H9 (cell line): ENCODE results near the gene RIPPLY2. TPM values are rescaled to one million over a fixed set of nuclear protein-coding genes. Genes with fewer than 3 reads are reported as not detected.

Experiments
- DNase-seq: peaks from one replicate; pipeline ENCODE4 v3.0.0-alpha.2; 2017
- H2AFZ ChIP-seq: one replicate; pipeline ENCODE4 v1.6.1; 2013; ENCODE audit warnings: mild to moderate bottlenecking, low read length, control low read depth, moderate library complexity
- H2AK5ac ChIP-seq: 2 replicates; pipeline ENCODE4 v1.6.1; 2013; ENCODE audit warnings: low read length, control low read depth, mixed read lengths; ENCODE audit not compliant: insufficient read length
- H2BK120ac ChIP-seq: one replicate; pipeline ENCODE4 v1.6.1; 2013; ENCODE audit warnings: low read depth, mild to moderate bottlenecking, low read length, control low read depth, inconsistent platforms; ENCODE audit not compliant: poor library complexity, severe bottlenecking
- H2BK12ac ChIP-seq: 2 replicates; pipeline ENCODE4 v1.6.1; 2013; ENCODE audit warnings: low read length, control low read depth, mixed read lengths, low read depth; ENCODE audit not compliant: insufficient read length
- H2BK15ac ChIP-seq: 2 replicates; pipeline ENCODE4 v1.6.1; 2013; ENCODE audit warnings: low read depth, low read length, control low read depth
- H2BK20ac ChIP-seq: one replicate; pipeline ENCODE4 v1.6.1; 2013; ENCODE audit warnings: low read depth, mild to moderate bottlenecking, low read length, control low read depth, inconsistent platforms; ENCODE audit not compliant: poor library complexity, severe bottlenecking
- H2BK5ac ChIP-seq: 2 replicates; pipeline ENCODE4 v1.6.1; 2013; ENCODE audit warnings: low read length, control low read depth, mixed read lengths; ENCODE audit not compliant: insufficient read length
- H3K14ac ChIP-seq: 2 replicates; pipeline ENCODE4 v1.6.1; 2013; ENCODE audit warnings: low read length, control low read depth; ENCODE audit not compliant: insufficient read depth
- H3K18ac ChIP-seq: 2 replicates; pipeline ENCODE4 v1.6.1; 2013; ENCODE audit warnings: low read depth, mild to moderate bottlenecking, mixed read lengths, low read length, control low read depth; ENCODE audit not compliant: insufficient read length
- H3K23ac ChIP-seq: 2 replicates; pipeline ENCODE4 v1.6.1; 2013; ENCODE audit warnings: low read length, control low read depth, mixed read lengths, low read depth; ENCODE audit not compliant: insufficient read length
- H3K23me2 ChIP-seq: 2 replicates; pipeline ENCODE4 v1.6.1; 2013; ENCODE audit warnings: low read depth, mild to moderate bottlenecking, mixed read lengths, low read length, control low read depth; ENCODE audit not compliant: insufficient read length, poor library complexity, severe bottlenecking
- H3K27ac ChIP-seq: 2 replicates; pipeline ENCODE4 v1.5.1; 2013; ENCODE audit warnings: low read length, control low read depth, mixed read lengths, low read depth; ENCODE audit not compliant: insufficient read length
- H3K27me3 ChIP-seq: 2 replicates; pipeline ENCODE4 v1.6.1; 2013; ENCODE audit warnings: low read length, control low read depth, inconsistent platforms; ENCODE audit not compliant: insufficient read depth
- H3K4ac ChIP-seq: 2 replicates; pipeline ENCODE4 v1.6.1; 2013; ENCODE audit warnings: low read depth, mild to moderate bottlenecking, control low read depth, inconsistent platforms, low read length, moderate library complexity
- H3K4me1 ChIP-seq: 2 replicates; pipeline ENCODE4 v1.6.1; 2013; ENCODE audit warnings: low read length, control low read depth, inconsistent platforms; ENCODE audit not compliant: insufficient read depth
- H3K4me2 ChIP-seq: 2 replicates; pipeline ENCODE4 v1.6.1; 2013; ENCODE audit warnings: low read length, control low read depth, mixed read lengths; ENCODE audit not compliant: insufficient read length, insufficient read depth
- H3K56ac ChIP-seq: 2 replicates; pipeline ENCODE4 v1.6.1; 2013; ENCODE audit warnings: low read depth, mild to moderate bottlenecking, mixed read lengths, low read length, control low read depth; ENCODE audit not compliant: insufficient read length
- H3K79me1 ChIP-seq: 2 replicates; pipeline ENCODE4 v1.6.1; 2013; ENCODE audit warnings: low read depth, mild to moderate bottlenecking, moderate library complexity, low read length, control low read depth, inconsistent platforms; ENCODE audit not compliant: insufficient read depth, poor library complexity, severe bottlenecking
- H3K79me2 ChIP-seq: 2 replicates; pipeline ENCODE4 v1.6.1; 2013; ENCODE audit warnings: low read length, control low read depth, inconsistent platforms; ENCODE audit not compliant: insufficient read depth
- H3K9ac ChIP-seq: 2 replicates; pipeline ENCODE4 v1.6.1; 2013; ENCODE audit warnings: low read length, control low read depth, mixed read lengths; ENCODE audit not compliant: insufficient read length; ENCODE audit errors: extremely low read depth
- H3K9me3 ChIP-seq: one replicate; pipeline ENCODE4 v1.6.1; 2013; ENCODE audit warnings: low read depth, low read length, inconsistent platforms; ENCODE audit not compliant: control insufficient read depth
- H3T11ph ChIP-seq: one replicate; pipeline ENCODE4 v1.6.1; 2013; ENCODE audit warnings: mild to moderate bottlenecking, low read length, control low read depth, inconsistent platforms
- H4K20me1 ChIP-seq: one replicate; pipeline ENCODE4 v1.6.1; 2013; ENCODE audit not compliant: control insufficient read depth, insufficient read length, insufficient read depth
- H4K5ac ChIP-seq: 2 replicates; pipeline ENCODE4 v1.6.1; 2013; ENCODE audit warnings: low read depth, mild to moderate bottlenecking, mixed read lengths, low read length, control low read depth; ENCODE audit not compliant: insufficient read length
- H4K8ac ChIP-seq: replicated peaks from 2 replicates; pipeline ENCODE4 v1.6.1; 2013; ENCODE audit warnings: low read length, control low read depth, mixed read lengths, low read depth; ENCODE audit not compliant: insufficient read length
- H4K91ac ChIP-seq: 2 replicates; pipeline ENCODE4 v1.6.1; 2013; ENCODE audit warnings: low read depth, mild to moderate bottlenecking, moderate library complexity, mixed read lengths, low read length, control low read depth; ENCODE audit not compliant: insufficient read length
- H3K27ac Mint-ChIP-seq, 3 experiments: 2 replicates in 2 of 3; 3 replicates in 1 of 3; pipeline ENCODE4 v1.8.0; 2020 to 2021; ENCODE audit warnings: mixed read lengths in 3 of 3, mild to moderate bottlenecking in 1 of 3, moderate library complexity in 1 of 3
- H3K27me3 Mint-ChIP-seq: 2 replicates; pipeline ENCODE4 v1.8.0; 2021; ENCODE audit warnings: low read depth, mild to moderate bottlenecking, moderate library complexity, mixed read lengths
- H3K36me3 Mint-ChIP-seq, 3 experiments: 2 replicates in 2 of 3; 3 replicates in 1 of 3; pipeline ENCODE4 v1.8.0; 2020 to 2021; ENCODE audit warnings: low read depth in 3 of 3, mixed read lengths in 3 of 3; ENCODE audit not compliant: insufficient read depth in 1 of 3
- H3K4me1 Mint-ChIP-seq, 2 experiments: 2 replicates each; pipeline ENCODE4 v1.8.0; 2020; ENCODE audit warnings: mixed read lengths in 2 of 2
- H3K4me3 Mint-ChIP-seq, 2 experiments: 2 replicates in 1 of 2; 3 replicates in 1 of 2; pipeline ENCODE4 v1.8.0; 2020 to 2021; ENCODE audit warnings: mild to moderate bottlenecking in 2 of 2, mixed read lengths in 2 of 2, moderate library complexity in 1 of 2
- H3K9me3 Mint-ChIP-seq, 2 experiments: 2 replicates in 1 of 2; 3 replicates in 1 of 2; pipeline ENCODE4 v1.8.0; 2020; ENCODE audit warnings: mild to moderate bottlenecking in 2 of 2, mixed read lengths in 2 of 2, moderate library complexity in 1 of 2
- WGBS: extraction: QIAGEN DNeasy Blood & Tissue Kit; methylation state at CpG from one replicate; pipeline ENCODE4 v1.1.7; 2013; ENCODE audit warnings: missing lambda C conversion rate, low lambda C conversion rate, mixed read lengths; ENCODE audit not compliant: insufficient read length; ENCODE audit errors: extremely low coverage; 5-methylcytosine and 5-hydroxymethylcytosine counted together
- total RNA-seq: library from RNA; stranded (reverse); gene quantifications from 2 replicates; pipeline ENCODE4 v1.2.1, GENCODE V29; 2021
- TF ChIP-seq, protein P1 (sequence below): fragments of 200-600 bp; sonication (generic); conservative IDR thresholded peaks from 3 replicates; pipeline ENCODE4 v1.8.0; 2021; ENCODE audit warnings: antibody characterized with exemption, mild to moderate bottlenecking

RIPPLY2 gene
- total RNA-seq, 1 experiment from 2014 or later, result 0.90 TPM

GRCh38 chr6:83852528-83853177, 507 bp upstream of the RIPPLY2 start:
- Histone ChIP-seq H3K4ac (no peak overlapping the region), H2BK5ac (no peak overlapping the region), H3K23me2 (peaks cover 7% of the 10 kb centered on the region), H3K56ac (no peak overlapping the region), H4K20me1 (no peaks in the 10 kb centered on the region), H2AFZ (no peak overlapping the region), H3K14ac (no peak overlapping the region), H3K79me1 (no peaks in the 10 kb centered on the region), H2BK12ac (no peak overlapping the region), H3K18ac (no peak overlapping the region), H4K8ac (no peak overlapping the region), H3K9ac (no peak overlapping the region), H2BK120ac (no peak overlapping the region), H4K5ac (no peak overlapping the region), H3K27ac (no peak overlapping the region), H4K91ac (no peak overlapping the region), H3K4me1 (no peaks in the 10 kb centered on the region), H2BK20ac (no peak overlapping the region), H3K79me2 (no peaks in the 10 kb centered on the region), H3K27me3 (peaks cover 9% of the 10 kb centered on the region; the same call in 1 of the 2 replicates), H3K23ac (no peak overlapping the region), H3K4me2 (peak overlapping the region; percentile 67), H3K9me3 (no peaks in the 10 kb centered on the region), H3T11ph (no peak overlapping the region), H2AK5ac (no peak overlapping the region), H2BK15ac (no peak overlapping the region)
- Mint-ChIP-seq H3K36me3 (no peaks in the 10 kb centered on the region), H3K27ac (no peak overlapping the region), H3K4me3 (peak overlapping the region; percentile 74 to 89), H3K4me1 (peaks cover 10 to 12% of the 10 kb centered on the region in 2 experiments), H3K27me3 (peaks cover 64% of the 10 kb centered on the region), H3K9me3 (no peaks in the 10 kb centered on the region; a peak in 2 of 5 replicates)
- TF ChIP-seq, protein P1, sequence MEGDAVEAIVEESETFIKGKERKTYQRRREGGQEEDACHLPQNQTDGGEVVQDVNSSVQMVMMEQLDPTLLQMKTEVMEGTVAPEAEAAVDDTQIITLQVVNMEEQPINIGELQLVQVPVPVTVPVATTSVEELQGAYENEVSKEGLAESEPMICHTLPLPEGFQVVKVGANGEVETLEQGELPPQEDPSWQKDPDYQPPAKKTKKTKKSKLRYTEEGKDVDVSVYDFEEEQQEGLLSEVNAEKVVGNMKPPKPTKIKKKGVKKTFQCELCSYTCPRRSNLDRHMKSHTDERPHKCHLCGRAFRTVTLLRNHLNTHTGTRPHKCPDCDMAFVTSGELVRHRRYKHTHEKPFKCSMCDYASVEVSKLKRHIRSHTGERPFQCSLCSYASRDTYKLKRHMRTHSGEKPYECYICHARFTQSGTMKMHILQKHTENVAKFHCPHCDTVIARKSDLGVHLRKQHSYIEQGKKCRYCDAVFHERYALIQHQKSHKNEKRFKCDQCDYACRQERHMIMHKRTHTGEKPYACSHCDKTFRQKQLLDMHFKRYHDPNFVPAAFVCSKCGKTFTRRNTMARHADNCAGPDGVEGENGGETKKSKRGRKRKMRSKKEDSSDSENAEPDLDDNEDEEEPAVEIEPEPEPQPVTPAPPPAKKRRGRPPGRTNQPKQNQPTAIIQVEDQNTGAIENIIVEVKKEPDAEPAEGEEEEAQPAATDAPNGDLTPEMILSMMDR, result no peak
- DNase-seq, result no peak
- no CpG with 5 or more reads among the region's 16 CpGs for WGBS
